GM19351 (cell line): ENCODE data around the gene C19orf53.

Experiments used
- ATAC-seq: cut with Tn5 transposase; IDR thresholded peaks from one replicate; pipeline ENCODE4 v1.9.1; 2021; ENCODE audit warnings: mild to moderate bottlenecking, moderate library complexity; ENCODE audit not compliant: unreplicated experiment

Gene C19orf53

DNA sequence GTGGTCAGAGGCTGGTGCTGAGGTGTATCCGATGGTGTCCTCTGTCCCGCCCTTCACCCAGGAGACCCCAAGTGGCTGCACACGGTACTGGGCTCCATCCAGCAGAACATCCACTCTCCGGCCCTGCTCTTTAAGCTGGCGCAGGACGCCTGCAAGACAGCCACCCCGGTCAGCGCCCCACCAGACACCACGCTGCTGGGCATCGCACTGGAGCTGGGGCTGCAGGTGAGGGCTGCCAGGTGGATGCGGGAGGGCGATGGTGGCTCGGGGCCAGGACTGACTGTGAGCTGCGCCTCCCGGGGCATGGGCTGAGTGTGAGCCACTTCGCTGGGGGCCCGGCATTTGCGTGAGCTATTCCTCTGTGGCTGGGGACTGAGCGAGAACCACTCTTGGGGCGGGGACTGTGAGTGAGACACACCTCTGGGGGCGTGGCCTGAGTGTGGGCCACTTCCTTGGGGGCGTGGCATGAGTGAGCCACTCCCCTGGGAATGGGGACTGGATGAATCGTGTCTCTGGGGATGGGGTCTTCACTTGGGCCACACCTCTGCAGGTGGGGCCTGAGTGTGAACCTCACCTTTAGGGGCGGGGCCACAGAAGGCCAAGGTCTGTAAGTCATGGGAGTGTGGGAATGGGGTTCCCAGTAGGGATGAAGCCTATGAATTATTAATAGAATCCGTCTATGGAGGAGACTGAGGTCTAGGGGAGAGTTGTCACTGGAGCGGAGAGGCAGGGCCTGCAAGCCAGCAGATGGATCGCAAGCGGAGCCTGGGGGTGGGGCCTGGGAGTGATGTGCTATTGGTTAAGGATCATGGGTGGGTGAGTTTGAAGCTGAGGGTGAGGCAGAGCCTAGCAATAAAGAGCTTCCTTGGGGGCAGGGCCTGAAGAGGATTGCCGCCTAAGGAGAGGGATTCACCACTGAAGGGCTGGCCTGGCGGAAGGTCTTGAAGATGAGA lies 51.5 kb downstream of the C19orf53 start:
- no peak for ATAC-seq

DNA sequence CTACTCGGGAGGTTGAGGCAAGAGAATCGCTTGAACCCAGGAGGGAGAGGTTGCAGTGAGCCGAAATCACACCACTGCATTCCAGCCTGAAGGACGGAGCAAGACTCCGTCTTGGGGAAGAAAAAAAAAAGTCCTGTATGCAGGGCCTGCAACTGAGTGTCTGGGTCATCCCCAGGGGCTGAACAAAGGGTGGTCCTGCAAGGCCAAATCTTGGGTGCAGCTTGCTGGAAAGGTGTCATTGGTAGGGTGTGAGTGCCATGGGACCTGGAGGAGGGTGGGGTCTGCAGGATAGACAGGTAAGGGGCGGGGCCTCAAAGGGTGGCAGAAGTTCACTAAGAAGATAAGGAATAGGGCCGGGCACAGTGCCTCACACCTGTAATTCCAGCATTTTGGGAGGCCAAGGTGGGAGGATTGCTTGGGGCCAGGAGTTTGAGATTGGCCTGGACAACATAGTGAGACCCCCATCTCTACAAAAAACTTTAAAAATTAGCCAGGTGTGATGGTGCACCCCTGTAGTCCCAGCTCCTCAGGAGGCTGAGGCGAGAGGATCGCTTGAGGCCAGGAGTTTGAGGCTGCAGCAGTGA lies 52.5 kb downstream of the C19orf53 start:
- no peak for ATAC-seq

DNA sequence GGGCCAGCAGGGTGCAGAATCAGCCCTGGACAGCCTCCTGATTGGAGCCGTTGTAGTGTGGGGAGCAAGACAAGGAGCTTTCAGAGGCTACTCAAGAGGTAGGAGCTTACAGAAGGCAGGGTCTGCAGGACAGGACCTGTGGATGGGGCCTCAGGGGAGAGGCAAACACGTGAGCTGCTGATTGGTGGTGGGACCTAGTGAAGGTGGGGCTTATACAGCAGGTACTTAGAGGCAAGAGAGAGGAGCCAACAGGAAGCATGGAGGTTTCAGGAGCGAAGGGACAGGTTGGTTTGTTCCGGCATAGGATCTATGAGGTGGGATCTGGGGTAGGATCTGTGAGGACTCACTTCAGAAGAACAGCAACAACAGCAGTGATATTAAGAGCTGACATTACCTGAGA lies 53.4 kb downstream of the C19orf53 start:
- ATAC-seq, result no peak
